Measurements from ENCODE around the gene KPNA6.

DNA sequence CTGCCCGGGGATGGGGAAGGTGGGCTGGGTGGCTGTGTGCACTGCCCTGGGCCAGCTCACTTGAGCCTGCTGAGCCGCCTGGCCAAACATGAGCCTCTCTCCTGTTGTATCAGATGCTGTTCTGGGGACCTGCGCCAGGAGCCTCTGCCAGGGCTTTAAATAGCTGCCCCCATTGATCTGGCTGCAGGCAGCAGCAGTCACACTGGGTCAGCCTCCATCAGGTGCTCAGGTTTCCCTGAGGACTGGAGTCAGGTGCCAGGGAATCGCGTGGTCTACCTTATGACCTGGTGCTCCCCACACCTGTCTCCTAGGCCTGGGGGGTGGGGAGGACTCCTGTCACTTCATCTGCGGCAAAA lies 91.8 kb downstream of the KPNA6 start:
- TF ChIP-seq, protein P1, sequence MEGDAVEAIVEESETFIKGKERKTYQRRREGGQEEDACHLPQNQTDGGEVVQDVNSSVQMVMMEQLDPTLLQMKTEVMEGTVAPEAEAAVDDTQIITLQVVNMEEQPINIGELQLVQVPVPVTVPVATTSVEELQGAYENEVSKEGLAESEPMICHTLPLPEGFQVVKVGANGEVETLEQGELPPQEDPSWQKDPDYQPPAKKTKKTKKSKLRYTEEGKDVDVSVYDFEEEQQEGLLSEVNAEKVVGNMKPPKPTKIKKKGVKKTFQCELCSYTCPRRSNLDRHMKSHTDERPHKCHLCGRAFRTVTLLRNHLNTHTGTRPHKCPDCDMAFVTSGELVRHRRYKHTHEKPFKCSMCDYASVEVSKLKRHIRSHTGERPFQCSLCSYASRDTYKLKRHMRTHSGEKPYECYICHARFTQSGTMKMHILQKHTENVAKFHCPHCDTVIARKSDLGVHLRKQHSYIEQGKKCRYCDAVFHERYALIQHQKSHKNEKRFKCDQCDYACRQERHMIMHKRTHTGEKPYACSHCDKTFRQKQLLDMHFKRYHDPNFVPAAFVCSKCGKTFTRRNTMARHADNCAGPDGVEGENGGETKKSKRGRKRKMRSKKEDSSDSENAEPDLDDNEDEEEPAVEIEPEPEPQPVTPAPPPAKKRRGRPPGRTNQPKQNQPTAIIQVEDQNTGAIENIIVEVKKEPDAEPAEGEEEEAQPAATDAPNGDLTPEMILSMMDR (IDR thresholded peaks at IDR 0.05; ENCODE audit: borderline replicate concordance, extremely low read depth, low read length, poor library complexity, severe bottlenecking): no peak
- no peak for TF ChIP-seq EZH2 (IDR thresholded peaks at IDR 0.05; ENCODE audit: borderline replicate concordance, low read depth, low read length, severe bottlenecking)
